Measurements from ENCODE around the gene CCL25.
A peak's percentile ranks its signal among the peaks of the same experiment; 100 is the strongest.

The CCL25 gene

DNA sequence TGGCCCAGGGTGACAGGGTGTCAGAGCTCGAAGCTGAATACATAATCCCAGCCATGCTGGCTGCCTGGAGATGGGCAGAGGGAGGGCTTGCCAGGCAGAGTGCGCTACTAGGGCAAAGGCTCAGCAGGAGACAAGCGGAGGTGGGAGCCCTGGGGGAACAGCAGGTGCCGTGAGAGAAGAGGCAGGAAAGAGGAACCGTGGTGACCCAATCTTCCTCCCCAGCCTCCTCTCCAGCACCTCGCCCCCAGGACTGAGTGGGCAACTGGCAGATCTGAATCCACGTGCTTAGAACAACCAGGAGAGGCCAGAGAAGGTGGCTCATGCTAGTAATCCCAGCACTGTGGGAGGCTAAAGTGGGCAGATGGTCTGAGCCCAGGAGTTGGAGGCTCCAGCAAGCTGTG lies 11.0 kb upstream of the CCL25 start:
- H3K4me3 ChIP-seq (ENCODE audit: low read length), result no peak overlapping the region
- DNase-seq (ENCODE audit: low read depth, low spot score), result no peak

GRCh38 chr19:8042900-8043299 lies 9.7 kb upstream of the CCL25 start:
- no peak for DNase-seq (ENCODE audit: low read depth, low spot score)
- no peak overlapping the region for H3K4me3 ChIP-seq (ENCODE audit: low read length)

DNA sequence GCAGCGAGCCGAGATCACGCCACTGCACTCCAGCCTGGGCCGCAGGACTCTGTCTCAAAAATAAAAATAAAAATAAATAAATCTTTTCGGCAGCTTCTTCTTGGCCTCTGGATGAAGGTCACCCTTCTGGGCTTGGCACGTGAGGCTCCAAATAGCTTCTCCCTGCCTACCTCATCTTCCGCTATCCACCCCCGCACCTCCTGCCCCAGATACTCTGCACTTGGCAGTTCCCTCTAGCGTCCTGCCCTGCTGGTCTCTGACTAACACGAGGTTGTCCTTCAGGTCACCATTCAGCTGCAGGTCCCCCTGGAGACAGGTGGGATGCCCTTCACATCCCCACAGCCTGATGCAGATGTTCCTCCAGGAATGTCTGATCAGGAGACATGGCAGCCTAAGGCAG lies 8.5 kb upstream of the CCL25 start:
- H3K4me3 ChIP-seq (ENCODE audit: low read length), result no peak overlapping the region
- DNase-seq (ENCODE audit: low read depth, low spot score), result no peak

GRCh38 chr19:8045872-8046568 lies 6.5 kb upstream of the CCL25 start:
- DNase-seq (ENCODE audit: low read depth, low spot score), result no peak
- no peak overlapping the region for H3K4me3 ChIP-seq (ENCODE audit: low read length)

GRCh38 chr19:8046569-8047165 lies 5.9 kb upstream of the CCL25 start:
- DNase-seq (ENCODE audit: low read depth, low spot score), result no peak

GRCh38 chr19:8050274-8051096 lies 2.1 kb upstream of the CCL25 start:
- H3K4me3 ChIP-seq (ENCODE audit: low read length), result no peak overlapping the region
- DNase-seq (ENCODE audit: low read depth, low spot score), result peak; percentile 44

More at GRCh38 chr19:8046569-8047165, 5.9 kb upstream of the CCL25 start:
- no peak overlapping the region for H3K4me3 ChIP-seq (ENCODE audit: low read length)

- H3K4me3 ChIP-seq (ENCODE audit: low read length), result no peak overlapping the region
- no peak for DNase-seq (ENCODE audit: low read depth, low spot score)
These were observed 1.6 kb downstream of the CCL25 start for GRCh38 chr19:8054169-8054568.

- H3K4me3 ChIP-seq (ENCODE audit: low read length), result no peak overlapping the region
- no peak for DNase-seq (ENCODE audit: low read depth, low spot score)
These were observed 4.0 kb downstream of the CCL25 start for GRCh38 chr19:8056533-8056932.

DNA sequence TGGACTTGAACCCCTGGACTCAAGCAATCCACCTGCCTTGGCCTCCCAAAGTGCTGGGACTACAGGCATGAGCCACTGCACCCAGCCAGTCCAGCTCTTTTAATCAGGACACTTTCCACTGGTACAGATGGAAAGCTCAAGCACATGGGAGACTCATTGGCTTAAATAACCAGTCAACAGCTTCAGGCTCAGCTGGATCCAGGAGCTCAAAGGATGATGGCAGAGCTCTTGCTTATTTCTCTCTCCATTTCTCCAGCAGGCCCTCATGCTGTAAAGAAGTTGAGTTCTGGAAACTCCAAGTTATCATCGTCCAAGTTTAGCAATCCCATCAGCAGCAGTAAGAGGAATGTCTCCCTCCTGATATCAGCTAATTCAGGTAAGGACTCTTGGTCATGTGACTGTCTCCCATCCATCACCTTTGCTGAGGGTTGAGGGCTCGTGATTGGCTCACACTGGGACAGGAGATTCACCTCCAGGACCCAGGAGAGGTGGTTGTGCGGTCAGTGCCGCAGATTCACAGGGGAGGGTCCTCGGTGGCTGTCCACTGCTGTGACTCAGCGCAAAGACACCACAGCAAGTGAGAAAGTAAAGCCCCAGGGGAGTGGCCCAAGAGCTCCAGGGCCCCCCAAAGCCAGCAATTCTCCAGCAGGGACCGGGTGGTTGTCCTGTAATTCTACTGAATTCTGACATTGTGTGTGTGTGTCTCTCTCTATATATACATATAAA lies 5.1 kb downstream of the CCL25 start:
- DNase-seq (ENCODE audit: low read depth, low spot score), result no peak
- no peak overlapping the region for H3K4me3 ChIP-seq (ENCODE audit: low read length)

- DNase-seq (ENCODE audit: low read depth, low spot score), result no peak
- H3K4me3 ChIP-seq (ENCODE audit: low read length), result no peak overlapping the region
These were observed 12.6 kb downstream of the CCL25 start for GRCh38 chr19:8064911-8065874.

- DNase-seq (ENCODE audit: low read depth, low spot score), result no peak
- no peak overlapping the region for H3K4me3 ChIP-seq (ENCODE audit: low read length)
These were observed 13.3 kb downstream of the CCL25 start for GRCh38 chr19:8065875-8066261.

- DNase-seq (ENCODE audit: low read depth, low spot score), result no peak
These were observed 16.8 kb downstream of the CCL25 start for GRCh38 chr19:8069096-8069973.

GRCh38 chr19:8071912-8072311 lies 19.4 kb downstream of the CCL25 start:
- DNase-seq (ENCODE audit: low read depth, low spot score), result no peak
- H3K4me3 ChIP-seq (ENCODE audit: low read length), result no peak overlapping the region

More at GRCh38 chr19:8069096-8069973, 16.8 kb downstream of the CCL25 start:
- H3K4me3 ChIP-seq (ENCODE audit: low read length), result no peak overlapping the region

- peak; percentile 31 for DNase-seq (ENCODE audit: low read depth, low spot score)
- no peak overlapping the region for H3K4me3 ChIP-seq (ENCODE audit: low read length)
These were observed 21.9 kb downstream of the CCL25 start for GRCh38 chr19:8074501-8074900.

GRCh38 chr19:8075158-8076074 lies 22.9 kb downstream of the CCL25 start:
- H3K4me3 ChIP-seq (ENCODE audit: low read length), result no peak overlapping the region
- DNase-seq (ENCODE audit: low read depth, low spot score), result no peak

DNA sequence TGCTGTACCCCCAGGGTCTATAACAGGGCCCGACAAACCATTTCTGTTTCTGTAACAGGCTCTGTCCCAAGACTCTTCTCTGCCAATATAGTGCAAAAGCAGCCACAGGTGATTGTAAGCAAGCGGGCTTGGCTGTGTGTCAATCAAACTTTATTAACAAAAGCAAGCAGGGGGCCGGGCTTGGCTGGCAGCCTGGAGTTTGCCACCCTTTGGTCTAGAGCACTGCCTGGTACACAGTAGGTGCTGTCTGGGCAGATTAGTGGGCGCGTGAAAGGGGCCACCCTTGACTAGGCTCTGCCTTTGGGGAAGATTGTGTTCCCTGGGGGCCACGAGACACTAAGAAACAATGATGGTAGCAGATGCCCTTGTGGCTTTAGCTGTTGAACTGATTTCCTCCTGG lies 27.4 kb downstream of the CCL25 start:
- DNase-seq (ENCODE audit: low read depth, low spot score), result no peak
- H3K4me3 ChIP-seq (ENCODE audit: low read length), result no peak overlapping the region

GRCh38 chr19:8080832-8081231 lies 28.3 kb downstream of the CCL25 start:
- H3K4me3 ChIP-seq (ENCODE audit: low read length), result no peak overlapping the region

More at GRCh38 chr19:8080832-8081231, 28.3 kb downstream of the CCL25 start:
- no peak for DNase-seq (ENCODE audit: low read depth, low spot score)
